K562 (cell line): ENCODE data around the gene NPM1. TPM values are rescaled to one million over a fixed set of nuclear protein-coding genes. Genes with fewer than 3 reads are reported as not detected.

ENCODE experiments used
- ATAC-seq: fragments of 200-7000 bp; cut with Tn5 transposase; 3 replicates; pipeline ENCODE4 v1.9.1; 2020; ENCODE audit warnings: moderate library complexity
- BruUV-seq: library from RNA; stranded (reverse); fragments of 400-500 nt; replicated peaks from 2 replicates; lab custom pipeline; 2021; lab: Mats Ljungman, UMichigan
- CTCF ChIA-PET: fragments of 300-600 bp; formaldehyde crosslinking; extraction: SDS; loops from one replicate; lab custom pipeline; 2021; ENCODE audit warnings: low intra/inter-chr PET ratio; lab: Yijun Ruan, JAX
- POLR2A ChIA-PET: fragments of 300-600, 350-650 bp; sonication (Branson Sonifier 250); formaldehyde crosslinking; extraction: SDS; loops from one replicate; lab custom pipeline; 2021; ENCODE audit warnings: antibody characterized with exemption, inconsistent platforms; lab: Yijun Ruan, JAX
- DNase-seq, 4 experiments: peaks; one replicate each; pipeline versions ENCODE4 v3.0.0 to v3.0.0-alpha.2; 2011 to 2018; ENCODE audit warnings: low spot score in 3 of 4, mixed read lengths in 3 of 4; ENCODE audit errors: extremely low read depth in 1 of 4
- FAIRE-seq: peaks from 2 replicates; lab custom pipeline; 2011; peaks lifted over from hg19 to GRCh38; lab: Jason Lieb, UNC
- H2AFZ ChIP-seq: 2 replicates; pipeline ENCODE4 v1.6.0; 2011; ENCODE audit warnings: low read depth, low read length, control low read depth, inconsistent platforms
- H3K27ac ChIP-seq: fragments of 200-600 bp; 3 replicates; pipeline ENCODE4 v1.8.0; 2011; ENCODE audit warnings: low read depth, mild to moderate bottlenecking, control low read depth, inconsistent platforms, low read length, moderate library complexity, mixed read lengths; ENCODE audit errors: extremely low read depth
- H3K27me3 ChIP-seq, 2 experiments: fragments of 300-600 bp in 1 of 2; 2 replicates in 1 of 2; 3 replicates in 1 of 2; pipeline versions ENCODE4 v1.6.0 to v1.8.0; 2011; ENCODE audit warnings: inconsistent platforms in 2 of 2, low read length in 2 of 2, mild to moderate bottlenecking in 1 of 2, mixed read lengths in 1 of 2, moderate library complexity in 1 of 2; ENCODE audit not compliant: control insufficient read depth in 2 of 2, insufficient read depth in 2 of 2
- H3K36me3 ChIP-seq: fragments of 300-600 bp; 3 replicates; pipeline ENCODE4 v1.8.0; 2011; ENCODE audit warnings: mild to moderate bottlenecking, low read length, inconsistent platforms; ENCODE audit not compliant: control insufficient read depth, insufficient read depth
- H3K4me1 ChIP-seq, 2 experiments: fragments of 200-600 bp in 1 of 2; replicated peaks in 1 of 2; 2 replicates in 1 of 2; 3 replicates in 1 of 2; pipeline versions ENCODE4 v1.5.1 to v1.8.0; 2011; ENCODE audit warnings: inconsistent platforms in 2 of 2, low read length in 2 of 2, mild to moderate bottlenecking in 1 of 2, mixed read lengths in 1 of 2, moderate library complexity in 1 of 2; ENCODE audit not compliant: control insufficient read depth in 2 of 2, insufficient read depth in 2 of 2
- H3K4me2 ChIP-seq: 2 replicates; pipeline ENCODE4 v1.6.1; 2011; ENCODE audit warnings: low read length, control low read depth, inconsistent platforms, mixed read lengths; ENCODE audit not compliant: insufficient read depth
- H3K4me3 ChIP-seq: fragments of 200-600 bp; sonication (generic), shearing (Covaris generic); 2 replicates; pipeline ENCODE4 v1.5.1; 2016; ENCODE audit warnings: control low read depth, inconsistent platforms
- H3K79me2 ChIP-seq: fragments of 200-600 bp; 3 replicates; pipeline ENCODE4 v1.8.0; 2011; ENCODE audit warnings: low read length, inconsistent platforms; ENCODE audit not compliant: control insufficient read depth, insufficient read depth
- H3K9ac ChIP-seq, 2 experiments: 2 replicates each; pipeline versions ENCODE4 v1.6.0 to v1.6.1; 2011; ENCODE audit warnings: low read depth in 2 of 2, low read length in 2 of 2, control low read depth in 1 of 2, inconsistent platforms in 1 of 2, mild to moderate bottlenecking in 1 of 2, mixed read lengths in 1 of 2; ENCODE audit not compliant: insufficient read depth in 1 of 2
- H3K9me1 ChIP-seq: one replicate; pipeline ENCODE4 v1.6.0; 2011; ENCODE audit warnings: inconsistent platforms, mild to moderate bottlenecking, low read length, moderate library complexity; ENCODE audit not compliant: control insufficient read depth, insufficient read depth
- H3K9me3 ChIP-seq: replicated peaks from 2 replicates; pipeline ENCODE4 v1.5.1; 2011; ENCODE audit warnings: low read depth, low read length, inconsistent platforms; ENCODE audit not compliant: control insufficient read depth, insufficient read depth
- H4K20me1 ChIP-seq: replicated peaks from 2 replicates; pipeline ENCODE4 v1.6.1; 2011; ENCODE audit warnings: low read length, inconsistent platforms, mixed read lengths; ENCODE audit not compliant: control insufficient read depth, insufficient read depth
- CREM ChIP-seq: IDR thresholded peaks from 2 replicates; pipeline ENCODE4 v1.6.1; 2014; ENCODE audit warnings: antibody characterized with exemption, low read depth
- ETS2 ChIP-seq: IDR thresholded peaks from 2 replicates; pipeline ENCODE4 v1.6.1; 2016; ENCODE audit warnings: borderline replicate concordance, missing genetic modification characterization, mild to moderate bottlenecking, moderate library complexity, missing compliant biosample characterization; ENCODE audit not compliant: poor library complexity, severe bottlenecking
- FOSL1 ChIP-seq: fragments of 200-800 bp; sonication (Bioruptor generic); conservative IDR thresholded peaks from 2 replicates; pipeline ENCODE4 v1.6.1; 2016; ENCODE audit warnings: missing genetic modification characterization, missing compliant biosample characterization
- HMG20A ChIP-seq: fragments of 450-650 bp; formaldehyde crosslinking; conservative IDR thresholded peaks from 2 replicates; pipeline ENCODE4 v1.4.0; 2020; ENCODE audit warnings: mild to moderate bottlenecking, mixed read lengths
- MAFK ChIP-seq: IDR thresholded peaks from 2 replicates; pipeline ENCODE4 v1.6.1; 2011; ENCODE audit warnings: low read length, improper control_type of control experiment
- NRF1 ChIP-seq, 2 experiments: fragments of 450-650 bp; IDR thresholded peaks in 1 of 2; conservative IDR thresholded peaks in 1 of 2; 2 replicates each; pipeline ENCODE4 v1.6.1; 2014; ENCODE audit warnings: mild to moderate bottlenecking in 2 of 2
- POLR3G ChIP-seq: IDR thresholded peaks from 2 replicates; pipeline ENCODE4 v1.6.1; 2011; ENCODE audit not compliant: insufficient read length, insufficient replicate concordance; ENCODE audit errors: extremely low read depth
- PPARD ChIP-seq: fragments of 250-450 bp; sonication (Bioruptor Pico); IDR thresholded peaks from 2 replicates; pipeline ENCODE4 v1.8.0; 2022; ENCODE audit warnings: inconsistent platforms, mild to moderate bottlenecking, moderate library complexity
- ZFPM2 ChIP-seq: fragments of 250-450 bp; sonication (Bioruptor Pico); IDR thresholded peaks from 2 replicates; pipeline ENCODE4 v1.5.1; 2022; ENCODE audit warnings: mild to moderate bottlenecking
- ZNF764 ChIP-seq: fragments of 250-450 bp; sonication (Bioruptor Pico); IDR thresholded peaks from 2 replicates; pipeline ENCODE4 v1.4.0; 2020; ENCODE audit warnings: low read depth, mild to moderate bottlenecking, moderate library complexity
- WGBS: fragments of 100-300 bp; shearing (Covaris generic); methylation state at CpG from one replicate; pipeline ENCODE4 v1.1.6; 2016; ENCODE audit warnings: low coverage, mixed read lengths; ENCODE audit not compliant: insufficient coverage; ENCODE audit errors: missing lambda C conversion rate; 5-methylcytosine and 5-hydroxymethylcytosine counted together
- in situ Hi-C: fragments of 300-500 bp; cut with MboI; formaldehyde crosslinking; loops from 4 replicates; pipeline ENCODE4 v1.15.0; 2018; ENCODE audit warnings: inconsistent platforms, mixed read lengths
- intact Hi-C: fragments of 100-400 bp; cut with micrococcal nuclease; formaldehyde crosslinking; loops from 2 replicates; pipeline ENCODE4 v1.14.2; 2022
- polyA plus RNA-seq, 8 experiments: library from polyadenylated mRNA; depleted of rRNA in 4 of 8; stranded (reverse) in 5 of 8; unstranded in 3 of 8; fragments of >200 nt; fragmentation: Nextera tagmentation in 2 of 8; fragmentation: Illumina TruSeq in 1 of 8; extraction: Ambion mirVana in 2 of 8; extraction: Trizol in 1 of 8; gene quantifications; 2 replicates each; pipeline versions ENCODE4 v1.2.1 to v1.2.3, GENCODE V29; 2011 to 2014; ENCODE audit warnings: inconsistent platforms in 1 of 8, missing spikeins in 1 of 8
- total RNA-seq, 7 experiments: library from RNA; depleted of rRNA in 6 of 7; stranded (reverse); fragments of >200 nt in 6 of 7; fragmentation: Illumina TruSeq in 2 of 7; extraction: Trizol in 2 of 7; gene quantifications; 2 replicates each; pipeline versions ENCODE4 v1.2.1 to v1.2.3, GENCODE V29; 2011 to 2021; ENCODE audit warnings: low replicate concordance in 1 of 7

NPM1 gene
- total and polyA plus RNA-seq, 9 of the 15 experiments (the other 6 are each of a cell fraction or from before 2014, with no cell fraction given), result 2,438 to 6,909 (median 5,639) TPM

- WGBS, result 3% methylated on average over 4 of the region's 5 CpGs
- Histone ChIP-seq H3K4me2 (no peak overlapping the region), H3K9ac (no peak overlapping the region; a peak in 1 of 4 replicates), H3K27ac (no peak overlapping the region), H3K4me3 (no peak overlapping the region), H2AFZ (no peak overlapping the region), H3K4me1 (peaks cover 0 to 5% of the 10 kb centered on the region in 2 experiments; a peak in 2 of 5 replicates), H3K79me2 (no peaks in the 10 kb centered on the region), H3K9me1 (no peaks in the 10 kb centered on the region)
- ATAC-seq (no peak), DNase-seq (peak in 2 of 4 experiments; percentile 40 to 43)
- CTCF ChIA-PET, result no interaction called here
- intact Hi-C loops, result no loop called here
- no peak for TF ChIP-seq CREM
- no peak for TF ChIP-seq PPARD (CRISPR knock-in tag)
- TF ChIP-seq NRF1 (conservative IDR thresholded peaks at IDR 0.05 in 1 of 2, IDR thresholded peaks at IDR 0.05 in 1 of 2), result no peak
- TF ChIP-seq ZFPM2, result no peak
- no peak for TF ChIP-seq FOSL1
- no peak for TF ChIP-seq ZNF764 (CRISPR knock-in tag)
- no peak for TF ChIP-seq POLR3G
- no peak for TF ChIP-seq HMG20A (CRISPR knock-in tag)
- no peak for TF ChIP-seq ETS2 (tag)
- no peak for TF ChIP-seq MAFK
- TF ChIP-seq, all 486 proteins: peak for 0
- no TSS peak for BruUV-seq
- Histone ChIP-seq H3K27me3 (peaks cover 0 to 18% of the 10 kb centered on the region in 2 experiments; a peak in 2 of 5 replicates), H3K9me3 (no peaks in the 10 kb centered on the region), H3K36me3 (no peaks in the 10 kb centered on the region), H4K20me1 (peaks cover 7% of the 10 kb centered on the region; the same call in 1 of the 2 replicates)
- POLR2A ChIA-PET, result no interaction called here
- in situ Hi-C loops, result loop anchor here (10.0 kb wide), 1 partner anchor 630 kb away; no protein-coding TSS in a partner anchor
- no peak for FAIRE-seq
Observed at GRCh38 chr5:171424726-171425125, 37.1 kb downstream of the NPM1 start.
